HUES64 (cell line): ENCODE measurements around the gene GARS1.
"Not testable (repeated sequence)": the region's sequence is repeated elsewhere in the genome, so short reads cannot be mapped to it uniquely, and the experiment has no call there.

Experiments used
- H3K27ac ChIP-seq: 2 replicates; pipeline ENCODE4 v1.7.0; 2013; ENCODE audit warnings: low read depth, low read length, inconsistent platforms
- H3K27me3 ChIP-seq: 2 replicates; pipeline ENCODE4 v1.6.1; 2013; ENCODE audit warnings: mild to moderate bottlenecking, low read length; ENCODE audit not compliant: insufficient read depth
- H3K36me3 ChIP-seq: 2 replicates; pipeline ENCODE4 v1.6.1; 2013; ENCODE audit warnings: mild to moderate bottlenecking, low read length; ENCODE audit not compliant: insufficient read depth
- H3K4me1 ChIP-seq: 2 replicates; pipeline ENCODE4 v1.6.1; 2013; ENCODE audit warnings: mild to moderate bottlenecking, low read length, moderate library complexity; ENCODE audit not compliant: insufficient read depth
- H3K4me3 ChIP-seq: 2 replicates; pipeline ENCODE4 v1.5.1; 2013; ENCODE audit warnings: mild to moderate bottlenecking, low read length, moderate library complexity
- H3K9ac ChIP-seq: 2 replicates; pipeline ENCODE4 v1.6.1; 2013; ENCODE audit warnings: mild to moderate bottlenecking, low read depth, low read length
- H3K9me3 ChIP-seq: 2 replicates; pipeline ENCODE4 v1.6.1; 2013; ENCODE audit warnings: low read depth, low read length; ENCODE audit not compliant: insufficient read depth
- WGBS: fragments of 150-250, 120-280 bp; methylation state at CpG from one replicate; pipeline ENCODE4 v1.1.7; 2013; ENCODE audit warnings: missing lambda C conversion rate; 5-methylcytosine and 5-hydroxymethylcytosine counted together

Gene GARS1

GRCh38 chr7:30627026-30627425, 32.3 kb downstream of the GARS1 start:
- peaks cover 95% of the 10 kb centered on the region for H3K36me3 ChIP-seq
- H3K9me3 ChIP-seq: no peaks in the 10 kb centered on the region
- WGBS: 97% methylated on average over 4 of the region's 4 CpGs
- no peaks in the 10 kb centered on the region for H3K4me1 ChIP-seq
- H3K9ac ChIP-seq: no peak overlapping the region
- no peak overlapping the region for H3K27ac ChIP-seq
- no peak overlapping the region for H3K4me3 ChIP-seq
- H3K27me3 ChIP-seq: no peaks in the 10 kb centered on the region

GRCh38 chr7:30630986-30631385, 36.3 kb downstream of the GARS1 start:
- H3K4me1 ChIP-seq: no peaks in the 10 kb centered on the region
- no peak overlapping the region for H3K4me3 ChIP-seq
- H3K36me3 ChIP-seq: peaks cover 99% of the 10 kb centered on the region
- H3K27me3 ChIP-seq: no peaks in the 10 kb centered on the region
- no peaks in the 10 kb centered on the region for H3K9me3 ChIP-seq
- no peak overlapping the region for H3K27ac ChIP-seq
- WGBS: 99% methylated on average over 4 of the region's 4 CpGs
- no peak overlapping the region for H3K9ac ChIP-seq

GRCh38 chr7:30633223-30633622, 38.5 kb downstream of the GARS1 start:
- no peak overlapping the region for H3K4me3 ChIP-seq
- no peaks in the 10 kb centered on the region for H3K9me3 ChIP-seq
- 93% methylated on average over 3 of the region's 3 CpGs for WGBS
- H3K4me1 ChIP-seq: no peaks in the 10 kb centered on the region
- no peak overlapping the region for H3K27ac ChIP-seq
- H3K27me3 ChIP-seq: no peaks in the 10 kb centered on the region
- peaks cover 83% of the 10 kb centered on the region for H3K36me3 ChIP-seq
- no peak overlapping the region for H3K9ac ChIP-seq

DNA sequence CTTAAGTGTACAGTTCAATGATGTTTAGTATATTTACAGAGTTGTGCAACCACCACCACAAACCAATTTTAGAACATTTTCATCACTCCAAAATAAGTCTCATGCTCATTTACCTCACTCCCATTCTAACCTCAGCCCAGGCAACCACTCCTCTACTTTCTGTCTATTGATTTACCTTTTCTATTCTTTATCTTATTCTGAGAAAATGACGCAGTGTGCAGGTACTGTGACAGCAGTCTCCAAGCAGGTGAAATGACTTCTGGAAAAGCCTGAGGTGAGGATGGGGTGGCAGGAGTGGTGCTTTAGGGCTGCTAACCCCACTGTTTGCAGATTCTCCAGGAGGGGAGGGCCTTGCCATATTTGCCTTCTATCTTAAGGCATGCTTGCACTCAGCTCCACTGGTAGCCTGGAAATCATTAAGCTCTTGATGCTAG, 39.5 kb downstream of the GARS1 start:
- H3K4me3 ChIP-seq: no peak overlapping the region
- H3K9me3 ChIP-seq: no peaks in the 10 kb centered on the region
- no peaks in the 10 kb centered on the region for H3K27me3 ChIP-seq
- H3K9ac ChIP-seq: no peak overlapping the region
- no peaks in the 10 kb centered on the region for H3K4me1 ChIP-seq
- WGBS: 93% methylated on average over 1 of the region's 1 CpG
- H3K27ac ChIP-seq: no peak overlapping the region
- H3K36me3 ChIP-seq: peaks cover 73% of the 10 kb centered on the region

DNA sequence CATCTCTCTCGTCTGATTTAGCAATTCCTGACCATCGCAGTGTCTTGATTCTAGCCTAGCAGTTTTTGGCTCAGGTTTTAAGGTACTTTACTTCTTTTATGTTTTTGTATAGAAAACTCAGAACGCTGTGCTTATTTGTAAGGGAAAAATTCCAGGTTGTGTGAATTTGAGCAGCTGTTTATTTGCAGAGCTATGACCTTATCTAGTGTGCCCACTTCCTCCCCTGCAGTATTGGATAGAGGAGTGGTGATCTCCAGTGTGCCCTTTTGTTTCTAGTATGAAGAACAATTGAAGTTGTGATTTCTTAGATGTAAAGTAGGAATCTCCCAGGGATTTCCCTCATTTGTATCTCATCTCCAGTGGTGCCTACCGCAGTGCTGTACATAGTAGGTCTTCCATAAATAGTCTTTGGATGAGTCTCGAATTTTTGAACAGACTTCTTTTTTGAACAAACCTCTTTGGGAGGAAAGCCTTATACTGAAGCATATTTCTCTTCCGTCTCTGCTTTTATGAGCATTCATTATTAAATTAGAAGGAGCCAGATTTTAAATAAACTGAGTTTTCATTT, 40.0 kb downstream of the GARS1 start:
- Histone ChIP-seq H3K9me3 (no peaks in the 10 kb centered on the region), H3K4me3 (no peak overlapping the region), H3K36me3 (peaks cover 68% of the 10 kb centered on the region), H3K27me3 (no peaks in the 10 kb centered on the region), H3K27ac (no peak overlapping the region), H3K9ac (no peak overlapping the region), H3K4me1 (no peaks in the 10 kb centered on the region)
- WGBS: 91% methylated on average over 5 of the region's 6 CpGs

- no peaks in the 10 kb centered on the region for H3K27me3 ChIP-seq
- peaks cover 57% of the 10 kb centered on the region for H3K36me3 ChIP-seq
- no peak overlapping the region for H3K9ac ChIP-seq
- H3K4me3 ChIP-seq: no peak overlapping the region
- 93% methylated on average over 6 of the region's 6 CpGs for WGBS
- H3K9me3 ChIP-seq: no peaks in the 10 kb centered on the region
- H3K4me1 ChIP-seq: no peaks in the 10 kb centered on the region
- no peak overlapping the region for H3K27ac ChIP-seq
Measured at GRCh38 chr7:30635798-30636197, 41.1 kb downstream of the GARS1 start.

DNA sequence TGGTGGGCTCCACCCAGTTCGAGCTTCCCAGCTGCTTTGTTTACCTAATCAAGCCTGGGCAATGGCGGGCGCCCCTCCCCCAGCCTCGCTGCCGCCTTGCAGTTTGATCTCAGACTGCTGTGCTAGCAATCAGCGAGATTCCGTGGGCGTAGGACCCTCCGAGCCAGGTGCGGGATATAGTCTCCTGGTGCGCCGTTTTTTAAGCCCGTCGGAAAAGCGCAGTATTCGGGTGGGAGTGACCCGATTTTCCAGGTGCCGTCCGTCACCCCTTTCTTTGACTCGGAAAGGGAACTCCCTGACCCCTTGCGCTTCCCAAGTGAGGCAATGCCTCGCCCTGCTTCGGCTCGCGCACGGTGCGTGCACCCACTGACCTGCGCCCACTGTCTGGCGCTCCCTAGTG, 47.6 kb downstream of the GARS1 start:
- peak overlapping the region; percentile 78 for H3K9ac ChIP-seq
- H3K36me3 ChIP-seq, H3K4me1 ChIP-seq, H3K27me3 ChIP-seq, H3K27ac ChIP-seq, H3K9me3 ChIP-seq: not testable (repeated sequence)
- peak overlapping the region; percentile 47 for H3K4me3 ChIP-seq
- 10% methylated on average over 9 of the region's 29 CpGs for WGBS

GRCh38 chr7:30642789-30643188, 48.1 kb downstream of the GARS1 start:
- no peaks in the 10 kb centered on the region for H3K27me3 ChIP-seq
- 55% methylated on average over 4 of the region's 4 CpGs for WGBS
- H3K9me3 ChIP-seq: no peaks in the 10 kb centered on the region
- H3K27ac ChIP-seq: no peak overlapping the region
- H3K9ac ChIP-seq: peak overlapping the region; percentile 78
- peak overlapping the region; percentile 47 for H3K4me3 ChIP-seq
- H3K4me1 ChIP-seq: peaks cover 3% of the 10 kb centered on the region; the same call in 1 of the 2 replicates
- peaks cover 9% of the 10 kb centered on the region for H3K36me3 ChIP-seq

- Histone ChIP-seq H3K27ac (no peak overlapping the region), H3K36me3 (peaks cover 9% of the 10 kb centered on the region)
Measured at GRCh38 chr7:30644286-30644955, 49.7 kb downstream of the GARS1 start.

DNA sequence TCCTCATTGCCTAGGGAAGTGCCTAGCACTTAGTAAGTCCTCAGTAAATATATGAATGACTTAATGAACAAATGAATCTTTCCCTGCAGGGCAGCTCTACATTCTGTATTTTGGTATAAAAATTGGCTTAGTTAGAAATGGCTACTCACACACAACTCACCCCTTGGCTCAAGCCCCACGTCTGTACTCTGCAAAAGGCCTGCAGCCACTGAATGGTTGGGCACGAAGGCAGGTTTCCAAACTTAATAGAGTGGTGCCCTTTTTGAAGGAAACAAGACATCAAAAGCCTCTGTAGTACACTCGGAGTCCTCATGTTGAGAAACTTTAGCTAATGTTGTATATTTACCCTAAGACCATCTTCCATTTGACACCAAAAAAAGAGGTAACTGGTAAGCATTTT, 51.0 kb downstream of the GARS1 start:
- H3K27me3 ChIP-seq: no peaks in the 10 kb centered on the region
- H3K4me3 ChIP-seq: no peak overlapping the region
- WGBS: 93% methylated on average over 3 of the region's 3 CpGs
- no peak overlapping the region for H3K27ac ChIP-seq
- no peak overlapping the region for H3K9ac ChIP-seq
- peaks cover 9% of the 10 kb centered on the region for H3K36me3 ChIP-seq
- peaks cover 3% of the 10 kb centered on the region; the same call in 1 of the 2 replicates for H3K4me1 ChIP-seq
- H3K9me3 ChIP-seq: no peaks in the 10 kb centered on the region

More at GRCh38 chr7:30644286-30644955, 49.7 kb downstream of the GARS1 start:
- WGBS: 92% methylated on average over 4 of the region's 4 CpGs
- Histone ChIP-seq H3K9me3 (no peaks in the 10 kb centered on the region), H3K27me3 (no peaks in the 10 kb centered on the region), H3K4me1 (peaks cover 3% of the 10 kb centered on the region; the same call in 1 of the 2 replicates), H3K4me3 (no peak overlapping the region), H3K9ac (no peak overlapping the region)

DNA sequence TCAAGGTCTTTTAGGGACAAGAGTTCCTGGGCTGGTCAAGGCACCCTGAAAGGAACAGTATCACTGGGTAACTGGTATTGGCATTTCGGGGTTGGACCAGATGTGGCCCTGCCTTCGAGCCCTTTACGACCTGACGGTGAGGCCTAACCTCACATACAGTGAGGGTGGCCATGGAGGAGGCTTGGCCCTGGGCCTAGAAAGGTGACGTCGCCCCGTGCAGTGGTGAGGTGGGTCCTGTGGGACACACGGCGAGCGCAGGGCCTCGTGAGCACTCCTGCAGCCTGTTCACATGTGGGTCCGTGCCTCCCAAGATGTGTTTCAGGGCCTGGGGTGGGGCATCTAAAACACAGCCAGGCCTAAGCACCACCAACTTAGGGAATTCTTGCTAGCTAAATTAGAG, 51.5 kb downstream of the GARS1 start:
- WGBS: 96% methylated on average over 12 of the region's 12 CpGs
- Histone ChIP-seq H3K4me1 (peaks cover 3% of the 10 kb centered on the region; the same call in 1 of the 2 replicates), H3K36me3 (peaks cover 9% of the 10 kb centered on the region), H3K27ac (no peak overlapping the region), H3K4me3 (no peak overlapping the region), H3K27me3 (no peaks in the 10 kb centered on the region), H3K9ac (no peak overlapping the region), H3K9me3 (no peaks in the 10 kb centered on the region)
